ENCODE data around the gene PIK3R5.

GRCh38 chr17:8885967-8886684 lies 79.4 kb downstream of the PIK3R5 start:
- TF ChIP-seq CTCF (IDR thresholded peaks at IDR 0.05), result no peak
- TF ChIP-seq NFYB (CRISPR knock-in tag; conservative IDR thresholded peaks at IDR 0.05; ENCODE audit: low read depth), result no peak

Data from WTC11 (cell line).